Suprapubic skin (tissue), 4 donors: ENCODE data around the gene NT5C1A. TPM values are rescaled to one million over a fixed set of nuclear protein-coding genes. Genes with fewer than 3 reads are reported as not detected.

Experiments
- DNase-seq, 2 donors: peaks; one replicate each; pipeline ENCODE4 v3.0.0-alpha.2; 2019; ENCODE audit warnings: low spot score in 2 of 2
- H3K27ac ChIP-seq: fragments of 200-600 bp; sonication (generic); one replicate; pipeline ENCODE4 v1.5.1; 2019
- H3K27me3 ChIP-seq: fragments of 200-600 bp; sonication (generic); one replicate; pipeline ENCODE4 v1.5.1; 2019
- H3K36me3 ChIP-seq: fragments of 200-600 bp; sonication (generic); one replicate; pipeline ENCODE4 v1.5.1; 2019
- H3K4me1 ChIP-seq: fragments of 200-600 bp; sonication (generic); one replicate; pipeline ENCODE4 v1.5.1; 2019
- H3K4me3 ChIP-seq: fragments of 200-600 bp; sonication (generic); one replicate; pipeline ENCODE4 v1.5.1; 2019; ENCODE audit warnings: mild to moderate bottlenecking
- H3K9me3 ChIP-seq: fragments of 200-600 bp; sonication (generic); one replicate; pipeline ENCODE4 v1.5.1; 2019
- CTCF ChIP-seq, 2 donors: fragments of 200-600 bp in 1 of 2; fragments of 450-650 bp in 1 of 2; sonication (generic) in 1 of 2; IDR thresholded peaks; one replicate each; pipeline ENCODE4 v1.5.1; 2016 to 2019; ENCODE audit warnings: antibody characterized with exemption in 2 of 2, mild to moderate bottlenecking in 1 of 2, moderate library complexity in 1 of 2
- EP300 ChIP-seq: sonication (generic); formaldehyde crosslinking; IDR thresholded peaks from one replicate; pipeline ENCODE4 v1.6.1; 2017; ENCODE audit warnings: antibody characterized with exemption
- POLR2A ChIP-seq, 2 donors: fragments of 450-650 bp; IDR thresholded peaks; one replicate each; pipeline ENCODE4 v1.6.1; 2017; ENCODE audit warnings: antibody characterized with exemption in 2 of 2, mild to moderate bottlenecking in 2 of 2, moderate library complexity in 2 of 2
- POLR2AphosphoS5 ChIP-seq, 3 donors: sonication (generic); formaldehyde crosslinking; IDR thresholded peaks; one replicate each; pipeline ENCODE4 v1.6.1; 2017; ENCODE audit warnings: antibody characterized with exemption in 3 of 3
- WGBS: methylation state at CpG from one replicate; pipeline ENCODE4 v1.1.5; 2018; 5-methylcytosine and 5-hydroxymethylcytosine counted together
- total RNA-seq, 4 donors: library from RNA; depleted of rRNA; stranded (reverse); fragments of >200 nt; gene quantifications; one replicate each; pipeline ENCODE4 v1.1.0, GENCODE V29; 2016

Gene NT5C1A
- total RNA-seq, 4 donors from 2014 or later = not detected

GRCh38 chr1:39671433-39671792 lies 494 bp downstream of the NT5C1A start:
- H3K36me3 ChIP-seq = no peaks in the 10 kb centered on the region
- WGBS = 0% methylated on average over 16 of the region's 26 CpGs
- peaks cover 16% of the 10 kb centered on the region for H3K4me1 ChIP-seq
- H3K27ac ChIP-seq = no peak overlapping the region
- peak overlapping the region; percentile 52 for H3K4me3 ChIP-seq
- H3K9me3 ChIP-seq = no peaks in the 10 kb centered on the region
- peaks cover 40% of the 10 kb centered on the region for H3K27me3 ChIP-seq
- no peak for DNase-seq
- no peak for TF ChIP-seq POLR2A (IDR thresholded peaks at IDR 0.05)
- no peak for TF ChIP-seq CTCF (IDR thresholded peaks at IDR 0.05)
- no peak for TF ChIP-seq EP300
- TF ChIP-seq POLR2AphosphoS5 (IDR thresholded peaks at IDR 0.05) = no peak

- WGBS = 48% methylated on average over 1 of the region's 1 CpG
- Histone ChIP-seq H3K27me3 (peaks cover 40% of the 10 kb centered on the region), H3K4me1 (peaks cover 16% of the 10 kb centered on the region), H3K4me3 (no peak overlapping the region), H3K36me3 (no peaks in the 10 kb centered on the region), H3K9me3 (no peaks in the 10 kb centered on the region), H3K27ac (no peak overlapping the region)
- TF ChIP-seq CTCF (IDR thresholded peaks at IDR 0.05) = no peak
- no peak for TF ChIP-seq EP300
- TF ChIP-seq POLR2A (IDR thresholded peaks at IDR 0.05) = no peak
- no peak for TF ChIP-seq POLR2AphosphoS5 (IDR thresholded peaks at IDR 0.05)
- DNase-seq = no peak
Observed at GRCh38 chr1:39670689-39671088, 1.2 kb downstream of the NT5C1A start.

GRCh38 chr1:39668894-39669293 lies 3.0 kb downstream of the NT5C1A start:
- H3K4me3 ChIP-seq = no peak overlapping the region
- no peaks in the 10 kb centered on the region for H3K9me3 ChIP-seq
- WGBS = 98% methylated on average over 3 of the region's 3 CpGs
- H3K27me3 ChIP-seq = peaks cover 34% of the 10 kb centered on the region
- no peak overlapping the region for H3K27ac ChIP-seq
- peaks cover 16% of the 10 kb centered on the region for H3K4me1 ChIP-seq
- TF ChIP-seq POLR2A (IDR thresholded peaks at IDR 0.05) (no peak), POLR2AphosphoS5 (IDR thresholded peaks at IDR 0.05) (no peak), EP300 (no peak), CTCF (IDR thresholded peaks at IDR 0.05) (no peak)
- no peak for DNase-seq
- H3K36me3 ChIP-seq = no peaks in the 10 kb centered on the region

- Histone ChIP-seq H3K36me3 (no peaks in the 10 kb centered on the region), H3K4me1 (peaks cover 16% of the 10 kb centered on the region), H3K27me3 (peaks cover 32% of the 10 kb centered on the region), H3K27ac (no peak overlapping the region), H3K4me3 (no peak overlapping the region), H3K9me3 (no peaks in the 10 kb centered on the region)
- no peak for TF ChIP-seq EP300
- no peak for TF ChIP-seq POLR2AphosphoS5 (IDR thresholded peaks at IDR 0.05)
- TF ChIP-seq CTCF (IDR thresholded peaks at IDR 0.05) = no peak
- no peak for TF ChIP-seq POLR2A (IDR thresholded peaks at IDR 0.05)
- DNase-seq = no peak
- 93% methylated on average over 3 of the region's 3 CpGs for WGBS
Observed at GRCh38 chr1:39668111-39668510, 3.8 kb downstream of the NT5C1A start.

GRCh38 chr1:39666772-39667171 lies 5.1 kb downstream of the NT5C1A start:
- Histone ChIP-seq H3K27me3 (peaks cover 20% of the 10 kb centered on the region), H3K4me1 (peaks cover 8% of the 10 kb centered on the region), H3K9me3 (no peaks in the 10 kb centered on the region), H3K4me3 (no peak overlapping the region), H3K27ac (no peak overlapping the region), H3K36me3 (no peaks in the 10 kb centered on the region)
- 72% methylated on average over 3 of the region's 3 CpGs for WGBS
- DNase-seq = no peak
- TF ChIP-seq POLR2AphosphoS5 (IDR thresholded peaks at IDR 0.05) = no peak
- TF ChIP-seq EP300 = no peak

- Histone ChIP-seq H3K4me1 (no peaks in the 10 kb centered on the region), H3K27ac (no peak overlapping the region), H3K4me3 (no peak overlapping the region), H3K9me3 (no peaks in the 10 kb centered on the region), H3K27me3 (peaks cover 3% of the 10 kb centered on the region), H3K36me3 (no peaks in the 10 kb centered on the region)
- no peak for TF ChIP-seq POLR2AphosphoS5 (IDR thresholded peaks at IDR 0.05)
- no peak for TF ChIP-seq CTCF (IDR thresholded peaks at IDR 0.05)
- TF ChIP-seq EP300 = no peak
- no peak for TF ChIP-seq POLR2A (IDR thresholded peaks at IDR 0.05)
- WGBS = 89% methylated on average over 8 of the region's 8 CpGs
- no peak for DNase-seq
Observed at GRCh38 chr1:39663559-39663958, 8.3 kb downstream of the NT5C1A start.
